IMR-90 (cell line): ENCODE measurements around the gene BUB1B. TPM values are rescaled to one million over a fixed set of nuclear protein-coding genes. Genes with fewer than 3 reads are reported as not detected.

ENCODE experiments used
- ATAC-seq: fragments of 200-7000 bp; cut with Tn5 transposase; 2 replicates; pipeline ENCODE4 v1.9.1; 2020; ENCODE audit warnings: low read depth, mild to moderate bottlenecking, moderate library complexity
- BruUV-seq: library from RNA; stranded (reverse); fragments of 400-500 nt; replicated peaks from 2 replicates; lab custom pipeline; 2021; lab: Mats Ljungman, UMichigan
- CTCF ChIA-PET: fragments of 300-600 bp; formaldehyde crosslinking; extraction: SDS; loops from one replicate; lab custom pipeline; 2021; ENCODE audit warnings: antibody characterized with exemption; lab: Yijun Ruan, JAX
- POLR2A ChIA-PET: fragments of 300-600 bp; sonication (Branson Sonifier 250); formaldehyde crosslinking; loops from one replicate; lab custom pipeline; 2022; ENCODE audit warnings: antibody characterized with exemption; ENCODE audit not compliant: unreplicated experiment; lab: Charles Lee
- DNase-seq: peaks from one replicate; pipeline ENCODE4 v3.0.0; 2013
- H2AFZ ChIP-seq: replicated peaks from 2 replicates; pipeline ENCODE3; 2013; ENCODE audit warnings: low read length, mild to moderate bottlenecking; ENCODE audit not compliant: poor library complexity
- H2AK5ac ChIP-seq: 2 replicates; pipeline ENCODE4 v1.6.1; 2013; ENCODE audit warnings: low read depth, low read length, inconsistent platforms
- H2AK9ac ChIP-seq: replicated peaks from 2 replicates; pipeline ENCODE3; 2013; ENCODE audit warnings: mild to moderate bottlenecking, low read depth, low read length, moderate library complexity; ENCODE audit not compliant: poor library complexity
- H2BK120ac ChIP-seq: 2 replicates; pipeline ENCODE4 v1.6.1; 2013; ENCODE audit warnings: low read depth, low read length, inconsistent platforms
- H2BK15ac ChIP-seq: 3 replicates; pipeline ENCODE4 v1.6.1; 2013; ENCODE audit warnings: low read depth, low read length, inconsistent platforms
- H2BK20ac ChIP-seq: 2 replicates; pipeline ENCODE4 v1.6.1; 2013; ENCODE audit warnings: low read depth, mild to moderate bottlenecking, inconsistent platforms, low read length, moderate library complexity
- H2BK5ac ChIP-seq: 2 replicates; pipeline ENCODE4 v1.6.1; 2013; ENCODE audit warnings: mild to moderate bottlenecking, low read depth, low read length, inconsistent platforms; ENCODE audit not compliant: poor library complexity, severe bottlenecking
- H3K14ac ChIP-seq: replicated peaks from 2 replicates; pipeline ENCODE4 v1.6.1; 2013; ENCODE audit warnings: low read depth, low read length, inconsistent platforms
- H3K18ac ChIP-seq: 2 replicates; pipeline ENCODE4 v1.6.1; 2013; ENCODE audit warnings: low read depth, low read length, control low read depth
- H3K23ac ChIP-seq: 2 replicates; pipeline ENCODE4 v1.6.1; 2013; ENCODE audit warnings: low read depth, low read length, inconsistent platforms
- H3K27ac ChIP-seq: 2 replicates; pipeline ENCODE4 v1.5.1; 2013; ENCODE audit warnings: mild to moderate bottlenecking, control low read depth, low read length; ENCODE audit not compliant: insufficient read depth
- H3K27me3 ChIP-seq: 2 replicates; pipeline ENCODE4 v1.6.1; 2013; ENCODE audit warnings: low read length; ENCODE audit not compliant: control insufficient read depth, insufficient read depth
- H3K36me3 ChIP-seq: 2 replicates; pipeline ENCODE4 v1.6.1; 2013; ENCODE audit warnings: low read length, mixed read lengths; ENCODE audit not compliant: control insufficient read depth, insufficient read depth
- H3K4ac ChIP-seq: 2 replicates; pipeline ENCODE4 v1.6.1; 2013; ENCODE audit warnings: low read depth, low read length, inconsistent platforms
- H3K4me1 ChIP-seq: 2 replicates; pipeline ENCODE4 v1.6.1; 2013; ENCODE audit warnings: low read length, mixed read lengths; ENCODE audit not compliant: control insufficient read depth, insufficient read depth
- H3K4me2 ChIP-seq: 2 replicates; pipeline ENCODE4 v1.6.1; 2013; ENCODE audit warnings: low read depth, mild to moderate bottlenecking, control low read depth, low read length, moderate library complexity
- H3K4me3 ChIP-seq: 2 replicates; pipeline ENCODE4 v1.5.1; 2013; ENCODE audit warnings: low read depth, mild to moderate bottlenecking, control low read depth, low read length, moderate library complexity; ENCODE audit not compliant: insufficient read depth
- H3K56ac ChIP-seq: 2 replicates; pipeline ENCODE4 v1.6.1; 2013; ENCODE audit warnings: low read length, inconsistent platforms; ENCODE audit not compliant: insufficient read depth; ENCODE audit errors: extremely low read depth
- H3K79me1 ChIP-seq, 2 experiments: 2 replicates each; pipeline ENCODE4 v1.6.1; 2013; ENCODE audit warnings: low read length in 2 of 2, inconsistent platforms in 1 of 2, low read depth in 1 of 2
- H3K9ac ChIP-seq: 2 replicates; pipeline ENCODE4 v1.6.1; 2013; ENCODE audit warnings: low read depth, low read length, control low read depth
- H3K9me1 ChIP-seq: 2 replicates; pipeline ENCODE4 v1.6.1; 2013; ENCODE audit warnings: low read length, inconsistent platforms; ENCODE audit not compliant: insufficient read depth
- H3K9me3 ChIP-seq: 2 replicates; pipeline ENCODE4 v1.6.1; 2013; ENCODE audit warnings: low read length; ENCODE audit not compliant: control insufficient read depth, insufficient read depth
- H4K20me1 ChIP-seq: 2 replicates; pipeline ENCODE4 v1.6.1; 2013; ENCODE audit warnings: low read length, inconsistent platforms; ENCODE audit not compliant: insufficient read depth
- H4K5ac ChIP-seq: 2 replicates; pipeline ENCODE4 v1.6.1; 2013; ENCODE audit warnings: mild to moderate bottlenecking, low read depth, low read length, control low read depth
- H4K8ac ChIP-seq, 2 experiments: 2 replicates each; pipeline ENCODE4 v1.6.1; 2013; ENCODE audit warnings: low read depth in 2 of 2, low read length in 2 of 2, control low read depth in 1 of 2, inconsistent platforms in 1 of 2
- H4K91ac ChIP-seq: 2 replicates; pipeline ENCODE4 v1.6.1; 2013; ENCODE audit warnings: low read depth, low read length, inconsistent platforms; ENCODE audit not compliant: insufficient read depth
- CTCF ChIP-seq: conservative IDR thresholded peaks from 2 replicates; pipeline ENCODE4 v1.5.1; 2012; ENCODE audit warnings: mild to moderate bottlenecking, low read depth, low read length, improper control_type of control experiment
- ELK1 ChIP-seq: fragments of 150-350 bp; IDR thresholded peaks from 2 replicates; pipeline ENCODE4 v1.6.1; 2016; ENCODE audit warnings: low read depth, mild to moderate bottlenecking, low read length, moderate library complexity, borderline replicate concordance
- RCOR1 ChIP-seq: IDR thresholded peaks from 2 replicates; pipeline ENCODE4 v1.6.1; 2012; ENCODE audit warnings: mild to moderate bottlenecking, low read length, improper control_type of control experiment; ENCODE audit not compliant: insufficient replicate concordance
- SMC3 ChIP-seq: fragments of 150-350 bp; IDR thresholded peaks from 2 replicates; pipeline ENCODE4 v1.6.1; 2016; ENCODE audit warnings: low read depth, mild to moderate bottlenecking, antibody characterized with exemption, low read length, moderate library complexity
- WGBS, 2 experiments: methylation state at CpG; one replicate each; pipeline versions ENCODE4 v1.1.5 to v1.1.7; 2013; ENCODE audit warnings: missing lambda C conversion rate in 2 of 2; ENCODE audit not compliant: insufficient read length in 1 of 2; ENCODE audit errors: extremely low coverage in 2 of 2; 5-methylcytosine and 5-hydroxymethylcytosine counted together
- dilution Hi-C: fragments of 300-500 bp; cut with HindIII; formaldehyde crosslinking; loops from one replicate; pipeline ENCODE4 v1.14.3; 2018; ENCODE audit warnings: low sequenced_read_pairs; ENCODE audit not compliant: unreplicated experiment
- in situ Hi-C: fragments of 300-500 bp; cut with MboI; formaldehyde crosslinking; loops from 3 replicates; pipeline ENCODE4 v1.14.3; 2019; ENCODE audit warnings: low sequenced_read_pairs, inconsistent platforms, mixed read lengths
- intact Hi-C: fragments of 100-400 bp; cut with micrococcal nuclease; formaldehyde crosslinking; loops from 2 replicates; pipeline ENCODE4 v1.10.0; 2022
- polyA plus RNA-seq, 3 experiments: library from polyadenylated mRNA; depleted of rRNA; stranded (reverse); fragments of >200 nt; gene quantifications; 2 replicates each; pipeline ENCODE4 v1.2.3, GENCODE V29; 2012; ENCODE audit warnings: low replicate concordance in 1 of 3
- total RNA-seq: library from RNA; depleted of rRNA; stranded (reverse); fragments of >200 nt; gene quantifications from 2 replicates; pipeline ENCODE4 v1.2.3, GENCODE V29; 2012

Gene BUB1B
- total and polyA plus RNA-seq, 2 of the 4 experiments (the other 2 are of a cell fraction): 15.6 to 24.7 TPM

- dilution Hi-C loops: no loop called here
- POLR2A ChIA-PET: no interaction called here
These were observed 31.9 kb upstream of the BUB1B start for GRCh38 chr15:40128766-40129660.

More at GRCh38 chr15:40128766-40129660, 31.9 kb upstream of the BUB1B start:
- DNase-seq: no peak
- no TSS peak for BruUV-seq
- H3K14ac ChIP-seq: no peak overlapping the region
- no peak overlapping the region for H2AK5ac ChIP-seq
- H3K56ac ChIP-seq: no peak overlapping the region
- H3K23ac ChIP-seq: no peak overlapping the region
- no peaks in the 10 kb centered on the region for H3K4me1 ChIP-seq
- no peak overlapping the region for H2BK20ac ChIP-seq
- H3K9me1 ChIP-seq: no peaks in the 10 kb centered on the region
- H3K27ac ChIP-seq: no peak overlapping the region
- H2BK15ac ChIP-seq: no peak overlapping the region
- H3K9me3 ChIP-seq: no peaks in the 10 kb centered on the region
- H4K5ac ChIP-seq: no peak overlapping the region
- TF ChIP-seq RCOR1: no peak
- no peak for TF ChIP-seq ELK1
- TF ChIP-seq CTCF: no peak
- TF ChIP-seq SMC3: no peak
- H2BK5ac ChIP-seq: no peak overlapping the region
- no peak overlapping the region for H3K18ac ChIP-seq
- H3K79me1 ChIP-seq: no peaks in the 10 kb centered on the region
- in situ Hi-C loops: no loop called here
- ATAC-seq: no peak
- H2AK9ac ChIP-seq: no peak overlapping the region
- H3K9ac ChIP-seq: no peak overlapping the region
- H4K8ac ChIP-seq: no peak overlapping the region
- H4K91ac ChIP-seq: no peak overlapping the region
- intact Hi-C loops: no loop called here
- H3K36me3 ChIP-seq: no peaks in the 10 kb centered on the region
- no peak overlapping the region for H3K4ac ChIP-seq
- CTCF ChIA-PET: no interaction called here
- WGBS, 2 experiments: 60% methylated on average over 1 of the region's 27 CpGs; no CpG with 5 or more reads in 1 of the 2 experiments
- H3K4me2 ChIP-seq: no peak overlapping the region
- no peaks in the 10 kb centered on the region for H4K20me1 ChIP-seq
- H3K4me3 ChIP-seq: no peak overlapping the region
- H2BK120ac ChIP-seq: no peak overlapping the region
- H3K27me3 ChIP-seq: peaks cover 11% of the 10 kb centered on the region
- no peak overlapping the region for H2AFZ ChIP-seq
